ENCODE measurements around the gene MVK.

The MVK gene

DNA sequence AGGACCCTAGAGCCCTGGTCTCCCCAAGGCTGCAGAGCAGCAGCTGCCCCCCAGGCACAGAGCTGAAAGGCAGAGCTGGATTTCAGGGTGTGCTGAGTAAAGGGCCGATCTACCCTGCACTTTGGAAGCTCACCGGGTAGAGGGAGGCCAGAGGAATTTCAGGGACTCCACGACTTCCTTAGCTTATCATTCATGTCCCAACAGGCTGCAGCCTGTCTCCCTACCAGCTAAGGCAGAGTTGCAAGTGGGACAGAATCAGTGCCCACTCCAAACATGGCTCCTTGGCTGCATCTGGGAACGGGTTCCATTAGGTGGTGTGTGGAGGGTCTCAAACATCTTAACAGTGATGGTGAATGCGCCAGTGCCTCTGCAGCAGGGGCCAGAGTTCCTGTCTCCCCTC, 27.8 kb upstream of the MVK start:
- DNase-seq: no peak

- no peak for DNase-seq
Observed at GRCh38 chr12:109547286-109547685, 26.3 kb upstream of the MVK start.

- DNase-seq: no peak
Observed at GRCh38 chr12:109548258-109548657, 25.3 kb upstream of the MVK start.

GRCh38 chr12:109549613-109550270, 23.9 kb upstream of the MVK start:
- no peak for DNase-seq

DNA sequence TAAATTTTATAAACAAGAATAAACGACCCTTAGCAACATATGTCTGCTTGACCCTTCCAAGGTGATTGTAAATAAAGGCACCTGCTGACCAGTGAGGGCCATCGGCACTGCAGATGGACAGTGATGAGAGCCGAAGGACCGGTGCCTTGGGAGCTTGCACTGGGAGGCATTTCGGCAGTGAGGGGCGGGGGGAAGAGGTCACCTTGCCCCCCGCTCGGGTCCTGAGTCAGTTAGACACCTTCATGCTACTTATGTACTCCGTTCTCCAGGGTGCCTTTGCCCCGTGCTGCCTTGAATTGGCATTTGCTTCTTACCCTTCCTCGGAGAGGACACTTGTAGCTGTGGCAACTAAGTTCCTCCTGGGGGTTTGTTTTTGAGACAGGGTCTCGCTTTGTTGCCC, 23.3 kb upstream of the MVK start:
- no peak for DNase-seq

DNA sequence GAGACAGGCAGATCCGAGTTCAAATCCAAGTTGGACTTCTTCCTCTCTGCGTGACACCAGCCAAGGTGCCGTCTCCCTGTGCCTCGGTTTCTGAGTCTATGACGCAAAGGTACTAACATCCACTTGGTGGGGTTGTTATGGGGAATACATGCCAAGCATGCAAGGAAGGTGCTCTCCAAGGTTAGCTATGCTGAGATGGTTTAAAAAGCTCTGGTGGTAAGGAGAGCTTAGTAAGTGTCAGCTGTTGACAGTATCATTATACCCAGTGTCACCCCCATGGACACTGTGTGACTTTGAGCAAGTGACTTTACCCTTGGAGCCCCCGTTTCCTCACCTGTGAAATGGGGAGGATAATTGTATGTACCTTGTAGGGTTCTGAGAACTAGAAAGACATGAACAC, 22.5 kb upstream of the MVK start:
- DNase-seq: no peak

- DNase-seq: no peak
Observed at GRCh38 chr12:109552971-109553370, 20.6 kb upstream of the MVK start.

- no peak for DNase-seq
Observed at GRCh38 chr12:109553483-109553882, 20.1 kb upstream of the MVK start.

DNA sequence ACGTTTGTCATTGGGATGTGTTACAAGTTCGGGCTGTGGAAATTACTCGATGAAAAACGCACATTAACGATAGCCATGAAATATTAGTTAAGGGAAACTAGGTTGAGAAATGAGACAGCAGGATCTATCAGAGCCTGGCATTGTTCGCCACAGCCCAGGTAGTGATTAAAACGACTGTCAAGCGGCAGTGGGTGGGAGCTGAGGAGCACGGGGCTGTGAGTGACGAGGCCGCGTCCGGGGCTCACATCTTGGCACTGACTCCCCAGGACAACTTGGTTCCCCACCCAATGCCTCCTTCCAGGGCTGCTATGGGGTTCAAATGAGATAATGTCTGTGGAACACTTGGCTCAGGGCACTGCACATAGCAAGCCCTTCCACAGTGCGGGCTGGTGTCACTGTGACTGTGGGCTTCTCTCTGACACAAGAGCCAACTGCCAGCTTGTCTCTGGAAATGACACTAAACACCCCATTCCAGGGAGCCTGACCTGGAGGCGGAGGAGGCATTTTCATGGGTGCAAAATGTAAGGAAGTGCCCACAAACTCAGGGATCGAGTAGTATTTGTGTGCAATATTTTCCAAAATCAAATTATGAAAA, 19.6 kb upstream of the MVK start:
- DNase-seq: no peak

- no peak for DNase-seq
Observed at GRCh38 chr12:109554761-109555160, 18.8 kb upstream of the MVK start.

DNA sequence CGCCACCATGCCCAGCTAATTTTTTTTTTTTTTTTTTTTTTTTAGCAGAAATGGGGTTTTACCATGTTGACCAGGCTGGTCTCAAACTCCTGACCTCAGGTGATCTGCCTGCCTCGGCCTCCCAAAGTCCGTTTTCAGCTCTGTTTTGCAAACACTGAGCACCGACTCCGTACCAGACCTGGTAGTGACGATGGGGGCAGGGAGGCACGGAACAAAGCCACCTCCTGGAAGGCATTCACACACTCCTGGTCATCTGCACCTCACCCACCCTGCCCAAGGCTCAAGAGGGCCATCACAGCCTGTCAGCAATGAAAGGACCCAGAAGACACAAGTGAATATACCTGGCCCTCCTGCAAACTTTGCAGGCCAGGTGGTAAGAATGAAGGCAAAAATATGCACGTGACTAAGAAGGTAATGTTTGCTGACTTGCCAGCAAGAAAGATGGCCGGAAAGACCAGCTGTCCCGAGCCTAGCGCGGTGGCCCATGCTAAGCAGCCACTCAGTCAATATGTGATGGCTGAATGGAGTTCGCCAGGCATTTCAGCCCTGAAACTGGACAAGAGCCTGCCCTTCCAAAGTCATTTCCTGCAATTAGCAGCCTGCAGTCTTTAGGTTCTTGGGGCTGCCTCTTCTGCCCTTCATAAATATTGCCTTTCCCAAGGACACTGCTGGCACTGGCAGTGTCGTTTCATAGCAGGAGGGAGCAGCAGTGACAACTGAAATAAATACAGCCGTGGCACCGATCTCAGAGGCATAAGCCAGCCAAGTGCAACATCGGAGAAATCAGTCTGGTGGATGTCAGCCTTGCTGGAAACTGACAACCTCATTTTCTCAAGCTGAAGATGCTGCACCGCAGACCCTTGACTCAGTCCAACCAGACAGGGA, 17.9 kb upstream of the MVK start:
- DNase-seq: no peak

DNA sequence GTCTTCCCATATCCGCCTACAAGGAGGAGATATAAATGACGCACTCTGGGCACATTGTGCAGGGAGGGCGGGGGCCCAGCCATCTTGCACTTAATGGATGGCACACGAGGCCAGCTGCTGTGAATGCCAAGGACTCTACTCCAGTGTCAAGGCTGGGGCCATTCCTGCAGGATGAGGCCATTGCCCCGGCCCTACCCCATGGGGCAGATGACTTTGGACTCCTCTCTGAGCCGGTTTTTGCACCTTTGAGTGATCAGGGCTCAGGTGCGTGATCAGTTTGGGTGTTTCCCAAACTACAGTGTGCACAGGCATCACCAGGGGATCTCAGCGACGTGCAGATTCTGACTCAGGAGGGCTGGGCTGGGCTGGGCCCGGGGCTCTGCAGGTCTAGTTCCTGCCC, 16.4 kb upstream of the MVK start:
- DNase-seq: no peak

DNA sequence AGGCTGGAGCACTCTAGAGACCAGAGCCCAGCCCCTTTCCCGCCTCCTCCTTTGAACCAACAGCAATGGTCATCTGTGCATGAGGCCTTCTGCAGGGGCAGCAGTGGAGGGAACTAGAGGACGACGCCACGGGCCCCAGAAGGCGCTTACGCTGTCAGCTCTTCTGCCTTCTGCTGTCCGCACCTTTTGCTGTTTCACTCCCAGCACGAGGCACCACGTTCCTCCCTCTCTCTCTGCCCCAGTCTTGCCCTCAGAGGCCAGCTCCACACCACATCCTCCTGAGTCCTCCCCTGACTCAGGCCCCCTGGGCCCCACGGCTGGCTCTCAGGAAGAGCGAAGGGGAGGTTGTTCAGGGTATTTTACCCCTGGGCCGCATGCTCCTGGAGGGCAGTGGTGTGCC, 15.8 kb upstream of the MVK start:
- no peak for DNase-seq

DNA sequence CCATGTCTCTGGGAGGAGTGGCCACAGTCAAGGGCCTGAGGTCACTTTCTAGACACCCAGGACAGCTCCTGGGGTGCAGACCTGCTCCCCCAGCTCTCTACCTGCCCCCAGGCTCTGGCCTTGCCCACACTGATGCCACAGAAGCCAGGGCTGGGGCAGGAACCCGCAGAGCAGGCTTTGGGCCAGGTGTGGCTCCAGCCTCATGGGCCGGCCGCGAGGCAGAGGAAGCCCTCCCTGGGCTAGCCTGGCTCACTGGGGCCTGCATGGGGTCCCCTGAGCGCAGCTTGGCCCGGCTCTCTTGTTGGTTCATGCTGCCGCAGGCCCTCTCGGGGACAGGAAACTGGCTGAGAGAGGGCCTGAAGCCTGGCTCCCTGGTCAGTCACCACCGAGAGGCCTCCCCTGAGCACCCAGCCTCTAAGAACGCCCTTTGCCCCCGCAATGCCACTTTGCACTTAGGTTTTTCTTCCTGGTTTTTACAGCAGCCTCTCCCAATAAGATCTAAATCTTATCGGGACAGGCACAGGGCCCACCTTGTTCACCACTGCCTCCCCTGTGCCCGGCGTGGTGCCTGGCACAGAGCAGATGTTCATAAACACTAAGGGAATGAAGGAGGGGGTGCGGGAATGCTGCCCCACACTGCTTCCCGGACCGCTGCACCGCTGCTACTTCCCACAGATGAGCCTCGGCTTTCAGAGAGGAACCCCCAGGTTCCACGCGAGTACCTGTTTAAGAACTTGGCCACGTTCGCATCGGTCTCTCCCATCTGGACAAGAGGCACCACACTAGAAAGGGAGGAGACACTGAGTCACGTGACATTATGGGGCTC, 15.0 kb upstream of the MVK start:
- DNase-seq: no peak

- DNase-seq: no peak
Observed at GRCh38 chr12:109559200-109559505, 14.4 kb upstream of the MVK start.

- no peak for DNase-seq
Observed at GRCh38 chr12:109559601-109560000, 14.0 kb upstream of the MVK start.

GRCh38 chr12:109560867-109561710, 12.5 kb upstream of the MVK start:
- no peak for DNase-seq

- no peak for DNase-seq
Observed at GRCh38 chr12:109561711-109562030, 11.9 kb upstream of the MVK start.

GRCh38 chr12:109562871-109563270, 10.7 kb upstream of the MVK start:
- DNase-seq: no peak

DNA sequence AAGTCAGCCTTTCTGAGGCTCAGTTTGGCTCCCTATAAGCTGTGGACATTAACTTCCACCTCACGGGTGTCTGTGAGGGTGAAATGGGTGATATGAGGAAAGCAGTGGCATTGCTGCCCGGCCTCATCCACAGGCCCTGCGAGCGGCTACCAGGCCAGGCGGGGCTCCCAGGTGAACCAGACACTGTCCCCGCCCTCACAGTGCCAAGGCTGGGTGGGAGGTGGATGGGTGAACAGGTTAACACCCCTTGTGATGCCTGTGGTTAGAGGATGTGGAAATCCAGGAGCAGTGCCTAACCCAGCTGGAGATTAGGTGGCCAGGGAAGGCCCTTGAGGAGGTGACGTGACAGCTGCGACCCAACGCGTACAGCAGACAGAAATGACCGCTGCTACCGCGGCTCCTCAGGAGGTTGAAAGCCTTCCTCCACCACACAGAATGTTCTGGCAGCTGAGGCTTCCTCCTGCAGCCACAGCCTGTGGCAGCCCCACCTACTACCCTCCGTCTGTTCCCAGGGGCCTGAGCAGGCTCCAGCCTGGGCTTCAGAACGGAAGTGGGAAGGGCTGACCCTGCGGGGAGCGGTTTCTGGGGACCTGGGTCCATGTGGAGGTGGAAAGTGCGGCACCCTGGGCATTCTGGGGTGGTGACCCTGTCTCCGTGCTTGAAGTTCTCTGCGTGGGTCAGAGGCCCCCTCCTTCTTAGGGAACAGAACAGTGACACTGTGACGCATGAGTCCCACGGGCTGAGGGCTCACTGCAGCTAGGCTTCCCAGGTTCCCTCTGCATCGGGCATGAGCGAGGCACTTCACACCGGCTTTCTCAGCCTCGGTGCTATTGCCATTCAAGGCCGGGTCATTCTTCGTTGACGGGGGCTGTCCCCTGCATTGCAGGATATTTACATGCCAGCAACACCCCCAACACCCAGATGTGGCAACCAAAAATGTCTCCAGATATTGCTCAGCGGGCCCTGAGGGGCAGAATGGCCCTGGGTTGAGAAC, 10.0 kb upstream of the MVK start:
- no peak for DNase-seq

- no peak for DNase-seq
Observed at GRCh38 chr12:109566424-109566823, 7.2 kb upstream of the MVK start.

Data from CD4-positive, alpha-beta T cell treated with Interleukin-12 subunit alpha and Interleukin-12 subunit beta, for 1 hour (primary cell).